H1 (cell line): ENCODE data around the gene KRTAP9-6. TPM values are rescaled to one million over a fixed set of nuclear protein-coding genes. Genes with fewer than 3 reads are reported as not detected.

Experiments used
- EGR1 ChIP-seq: IDR thresholded peaks from 2 replicates; pipeline ENCODE4 v1.6.1; 2011; ENCODE audit warnings: low read depth, low read length, borderline replicate concordance
- RFX5 ChIP-seq: IDR thresholded peaks from 2 replicates; pipeline ENCODE4 v1.6.1; 2011; ENCODE audit warnings: low read depth, low read length, improper control_type of control experiment, borderline replicate concordance
- YY1 ChIP-seq: IDR thresholded peaks from 2 replicates; pipeline ENCODE4 v1.6.1; 2011; ENCODE audit warnings: low read depth, mild to moderate bottlenecking, low read length
- polyA plus RNA-seq, 7 experiments: library from polyadenylated mRNA; depleted of rRNA in 3 of 7; stranded (reverse) in 5 of 7; unstranded in 2 of 7; fragments of >200 nt in 5 of 7; fragments of 200-250 nt in 2 of 7; gene quantifications; 1 replicate in 5 of 7; 2 replicates in 1 of 7; 4 replicates in 1 of 7; pipeline versions ENCODE4 v1.2.1 to v1.2.3, GENCODE V29; 2011 to 2013; ENCODE audit warnings: missing spikeins in 2 of 7, mixed read lengths in 2 of 7
- total RNA-seq: library from RNA; stranded (reverse); fragmentation: NEBNext Ultra II Directional; extraction: Animal tissue kit (Norgen Biotek cat#: 25700); gene quantifications from 2 replicates; pipeline ENCODE4 v1.2.1, GENCODE V29; 2021

Gene KRTAP9-6
- total and polyA plus RNA-seq, 2 of the 8 experiments (the other 6 are each of a cell fraction or from before 2014, with no cell fraction given) = not detected

DNA sequence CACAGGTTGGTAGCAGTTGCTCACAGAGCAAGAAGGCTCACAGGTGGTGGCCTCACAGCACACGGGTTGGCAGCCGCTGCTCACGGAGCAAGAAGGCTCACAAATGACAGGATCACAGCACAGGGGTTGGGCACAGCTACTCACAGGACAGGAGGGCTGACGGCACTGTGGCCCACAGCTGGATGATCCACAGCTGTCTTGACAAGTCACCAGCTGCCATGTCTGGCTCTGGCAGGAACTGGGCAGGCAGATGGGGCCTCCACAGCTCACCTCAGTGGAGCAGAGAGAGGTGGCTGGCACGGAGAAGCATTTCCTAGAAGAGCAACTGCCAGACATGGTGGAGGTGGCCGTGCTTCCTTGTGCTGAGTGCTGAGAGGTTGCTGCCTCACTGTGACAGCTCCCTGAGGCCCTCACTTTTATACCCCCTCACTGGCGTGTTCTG lies 43.8 kb downstream of the KRTAP9-6 start, which contains the start of gene KRTAP16-1 (continued):
- no peak for TF ChIP-seq EGR1
- TF ChIP-seq RFX5 = no peak
- no peak for TF ChIP-seq YY1
